SU-DHL-6 (cell line): ENCODE data around the gene DIP2C.

Experiments
- EZH2phosphoT487 ChIP-seq: fragments of 200-600 bp; sonication (generic), shearing (Covaris generic); conservative IDR thresholded peaks from 2 replicates; pipeline ENCODE4 v1.6.1; 2018; ENCODE audit warnings: mild to moderate bottlenecking, antibody characterized with exemption, low read length, moderate library complexity, mixed read lengths
- TF ChIP-seq, protein P1 (sequence below): fragments of 200-600 bp; sonication (generic); IDR thresholded peaks from one replicate; pipeline ENCODE4 v1.5.1; 2017; ENCODE audit warnings: antibody characterized with exemption, mild to moderate bottlenecking, low read length, moderate library complexity; ENCODE audit not compliant: insufficient read depth, poor library complexity, severe bottlenecking

GRCh38 chr10:383519-383918, 305.9 kb downstream of the DIP2C start:
- TF ChIP-seq, protein P1, sequence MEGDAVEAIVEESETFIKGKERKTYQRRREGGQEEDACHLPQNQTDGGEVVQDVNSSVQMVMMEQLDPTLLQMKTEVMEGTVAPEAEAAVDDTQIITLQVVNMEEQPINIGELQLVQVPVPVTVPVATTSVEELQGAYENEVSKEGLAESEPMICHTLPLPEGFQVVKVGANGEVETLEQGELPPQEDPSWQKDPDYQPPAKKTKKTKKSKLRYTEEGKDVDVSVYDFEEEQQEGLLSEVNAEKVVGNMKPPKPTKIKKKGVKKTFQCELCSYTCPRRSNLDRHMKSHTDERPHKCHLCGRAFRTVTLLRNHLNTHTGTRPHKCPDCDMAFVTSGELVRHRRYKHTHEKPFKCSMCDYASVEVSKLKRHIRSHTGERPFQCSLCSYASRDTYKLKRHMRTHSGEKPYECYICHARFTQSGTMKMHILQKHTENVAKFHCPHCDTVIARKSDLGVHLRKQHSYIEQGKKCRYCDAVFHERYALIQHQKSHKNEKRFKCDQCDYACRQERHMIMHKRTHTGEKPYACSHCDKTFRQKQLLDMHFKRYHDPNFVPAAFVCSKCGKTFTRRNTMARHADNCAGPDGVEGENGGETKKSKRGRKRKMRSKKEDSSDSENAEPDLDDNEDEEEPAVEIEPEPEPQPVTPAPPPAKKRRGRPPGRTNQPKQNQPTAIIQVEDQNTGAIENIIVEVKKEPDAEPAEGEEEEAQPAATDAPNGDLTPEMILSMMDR = no peak
- TF ChIP-seq EZH2phosphoT487 = no peak
